Left lobe of liver (tissue), 2 donors: ENCODE measurements around the gene DCHS1. TPM values are rescaled to one million over a fixed set of nuclear protein-coding genes. Genes with fewer than 3 reads are reported as not detected.
A peak's percentile ranks its signal among the peaks of the same experiment; 100 is the strongest.

Experiments
- ATAC-seq: fragments of 200-7000 bp; cut with Tn5 transposase; one replicate; pipeline ENCODE4 v1.9.1; 2020; ENCODE audit warnings: mild to moderate bottlenecking, moderate library complexity
- DNase-seq: peaks from one replicate; pipeline ENCODE4 v3.0.0-alpha.2; 2020; ENCODE audit warnings: low spot score
- total RNA-seq: library from RNA; stranded (reverse); gene quantifications from one replicate; pipeline ENCODE4 v1.2.1, GENCODE V29; 2021
- donor health status: DM: no; HTN: no; CAD: no; lungs with moderate emphysema.
- donor health status: DM: no; HTN: yes; CAD: no.

The DCHS1 gene
- total RNA-seq, 1 donor from 2014 or later, result 2.5 TPM

DNA sequence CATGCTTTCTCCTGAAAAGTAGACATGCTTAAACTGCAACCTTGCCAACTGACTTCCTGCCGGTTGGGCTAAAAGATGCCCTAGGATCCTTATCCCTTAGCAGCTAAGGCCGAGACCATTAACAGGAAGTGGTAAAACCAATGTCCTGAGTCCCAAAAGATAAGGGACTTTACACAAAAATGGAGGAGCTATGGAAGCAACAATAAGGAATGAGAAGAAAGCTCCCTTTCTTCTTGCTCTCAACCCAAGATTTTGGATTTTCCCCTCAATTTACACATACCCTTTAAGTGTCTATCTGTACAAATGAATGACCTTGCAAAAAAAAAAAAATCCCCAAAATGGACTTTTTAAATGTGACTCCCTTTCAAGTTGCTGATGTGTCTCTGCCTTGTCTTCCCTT lies 16.4 kb upstream of the DCHS1 start:
- DNase-seq (no peak), ATAC-seq (no peak)

DNA sequence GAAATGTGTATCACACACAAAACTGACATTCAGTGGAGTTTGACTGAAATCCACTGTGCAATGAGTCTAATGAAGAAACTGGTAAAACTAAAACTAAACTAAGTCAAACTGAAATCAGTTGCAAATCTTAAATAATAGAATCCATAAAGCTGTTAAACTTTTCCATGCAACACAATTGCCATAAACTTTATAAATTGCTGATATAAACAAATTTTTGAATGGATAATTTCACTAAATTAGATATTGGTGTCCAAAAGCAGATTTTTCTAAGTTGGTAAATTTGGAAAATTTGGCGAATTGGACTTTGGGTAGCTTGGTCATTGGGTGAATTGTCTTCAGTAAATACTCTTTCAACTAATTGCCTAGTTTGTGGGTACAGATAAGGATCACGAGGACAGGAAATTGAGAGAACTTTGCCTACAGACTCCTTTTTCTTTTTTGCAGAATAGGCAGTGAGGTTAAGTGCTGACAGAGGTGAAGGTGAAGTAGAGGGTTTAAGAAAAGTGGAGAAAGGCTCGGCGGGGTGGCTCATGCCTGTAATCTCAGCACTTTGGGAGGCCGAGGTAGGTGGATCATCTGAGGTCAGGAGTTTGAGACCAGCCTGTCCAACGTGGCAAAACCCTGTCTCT lies 14.7 kb upstream of the DCHS1 start:
- DNase-seq (no peak), ATAC-seq (no peak)

DNA sequence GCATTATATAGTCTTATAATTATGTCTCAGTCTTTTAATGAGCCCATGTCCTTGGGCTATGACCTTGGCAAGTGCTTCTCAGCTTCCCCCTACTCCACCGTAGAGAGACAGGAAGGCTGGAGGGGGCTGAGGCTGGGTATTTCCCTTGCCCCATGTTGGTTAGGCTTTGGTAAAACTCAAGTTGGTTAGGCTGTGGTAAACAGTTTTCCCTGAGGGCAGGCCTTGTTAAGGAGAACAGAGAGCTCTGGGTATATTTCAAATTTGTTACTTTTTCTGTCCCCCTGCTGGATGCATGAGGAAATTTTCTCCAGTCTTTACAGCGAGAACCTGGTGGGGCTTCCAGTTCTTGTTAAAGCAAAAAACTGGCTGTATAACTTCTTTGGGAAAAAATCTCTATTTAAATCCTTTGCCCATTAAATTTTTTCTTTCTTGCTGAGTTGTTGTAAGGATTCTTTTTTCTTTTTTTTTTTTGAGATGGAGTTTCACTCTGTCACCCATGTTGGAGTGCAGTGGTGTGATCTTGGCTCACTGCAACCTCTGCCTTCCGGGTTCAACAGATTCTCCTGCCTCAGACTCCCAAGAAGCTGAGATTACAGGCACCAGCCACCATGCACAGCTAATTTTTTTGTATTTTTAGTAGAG lies 12.2 kb upstream of the DCHS1 start:
- no peak for DNase-seq
- ATAC-seq, result peak; percentile 91

DNA sequence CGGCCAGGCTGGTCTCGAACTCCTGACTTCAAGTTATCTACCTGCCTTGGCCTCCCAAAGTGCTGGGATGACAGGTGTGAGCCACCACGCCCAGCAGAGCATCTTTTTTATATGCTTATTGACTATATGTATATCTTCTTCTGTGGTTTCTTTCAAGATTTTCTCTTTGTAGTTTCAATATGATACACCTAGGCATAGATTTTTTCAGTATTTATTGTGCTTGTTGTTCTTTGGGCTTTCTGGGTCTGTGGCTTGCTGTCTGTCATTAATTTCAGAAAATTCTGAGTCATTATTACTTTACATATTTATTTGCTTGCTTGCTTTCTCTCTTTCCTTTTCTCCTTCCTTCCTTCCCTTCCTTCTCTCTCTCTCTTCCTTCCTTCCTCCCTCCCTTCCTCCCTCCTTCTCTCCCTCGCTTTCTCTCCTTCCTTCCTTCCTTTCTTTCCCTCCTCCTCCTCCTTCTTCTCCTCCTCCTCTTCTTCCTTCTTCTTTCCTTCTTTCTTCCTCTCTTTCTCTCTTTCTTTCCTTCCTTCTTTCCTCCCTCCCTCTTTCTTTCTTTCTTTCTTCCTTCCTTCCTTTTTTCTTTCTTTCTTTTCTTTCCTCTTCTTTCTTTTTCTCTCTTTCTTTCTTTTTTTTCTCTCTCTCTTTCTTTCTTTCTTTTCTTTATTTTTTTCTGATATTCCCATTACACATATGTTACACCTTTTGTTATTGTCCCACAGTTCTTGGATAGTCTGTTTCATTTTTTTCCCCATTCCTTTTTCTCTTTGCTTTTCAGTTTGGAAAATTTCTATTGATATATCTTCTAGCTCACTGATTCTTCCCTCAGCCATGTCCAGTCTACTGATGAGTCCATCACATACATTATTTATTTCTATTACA lies 10.9 kb upstream of the DCHS1 start:
- DNase-seq, result no peak
- no peak for ATAC-seq

DNA sequence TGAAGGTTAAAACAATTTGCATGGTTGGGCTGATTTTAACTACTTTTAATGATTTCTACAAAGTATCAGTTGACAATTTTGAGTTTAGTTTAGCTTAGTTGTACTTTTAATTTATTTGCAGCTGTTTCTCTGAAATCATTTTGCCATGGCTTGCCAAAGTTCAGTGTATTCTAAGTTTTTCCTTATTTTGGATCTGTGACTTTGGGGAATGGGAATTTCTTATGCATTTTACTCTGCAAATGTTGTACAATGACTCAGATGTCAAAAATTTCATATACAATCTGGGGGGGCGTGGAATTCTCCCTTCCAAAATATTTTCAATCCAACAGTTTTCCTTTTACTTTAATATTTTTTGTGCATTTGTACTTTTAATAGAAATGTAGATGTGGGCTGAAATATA lies 8.9 kb upstream of the DCHS1 start:
- ATAC-seq (no peak), DNase-seq (no peak)

DNA sequence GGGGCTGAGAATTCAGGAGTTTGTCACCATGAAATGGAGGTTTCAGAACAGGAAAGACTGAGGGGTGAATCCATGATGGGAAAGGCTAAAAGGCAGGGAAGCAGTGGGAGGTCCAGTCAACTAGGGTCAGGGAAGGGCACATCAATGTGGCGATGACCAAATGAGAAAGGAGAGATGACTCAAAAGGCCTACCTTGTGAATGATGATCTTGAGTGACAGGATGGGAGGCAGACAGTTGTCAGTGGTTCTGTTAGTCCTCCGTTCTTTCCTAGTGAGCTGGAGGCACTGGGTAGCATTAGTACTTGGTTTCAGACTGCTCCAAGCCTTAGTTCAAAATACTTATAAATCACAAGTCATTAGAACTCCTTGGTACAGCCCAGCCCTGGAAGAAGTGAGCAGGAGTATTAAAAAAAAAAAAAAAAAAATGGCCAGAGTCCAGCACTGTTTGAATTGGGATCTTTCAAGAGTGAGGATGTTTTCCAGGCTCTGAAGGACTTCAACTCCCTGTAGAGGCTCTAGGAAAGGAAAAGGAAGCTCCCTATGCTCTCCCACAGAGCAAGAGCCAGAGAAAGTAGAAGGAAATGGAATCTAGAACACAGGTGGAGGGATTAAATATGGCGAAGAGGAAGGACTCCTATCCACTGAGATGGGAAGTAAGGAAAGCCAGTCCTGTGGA lies 8.3 kb upstream of the DCHS1 start:
- no peak for DNase-seq
- no peak for ATAC-seq

DNA sequence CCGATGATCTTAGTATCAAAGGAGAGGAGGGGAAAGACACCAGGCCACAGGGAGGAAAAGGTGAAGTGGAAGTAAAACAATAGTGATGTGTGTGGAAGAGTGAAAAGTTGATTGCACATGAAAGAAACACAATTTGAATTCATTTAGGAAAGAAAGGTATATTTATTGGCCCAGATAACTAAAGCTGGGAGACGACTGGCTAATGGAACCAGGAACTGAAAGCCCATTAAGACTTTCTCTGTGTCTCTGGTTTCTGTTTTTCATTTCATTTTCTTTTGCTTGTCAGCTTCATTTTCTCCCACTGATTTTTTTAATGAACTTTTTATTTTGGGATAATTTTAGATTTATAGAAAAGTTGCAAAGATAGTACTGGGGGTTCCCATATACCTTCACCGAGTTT lies 5.1 kb upstream of the DCHS1 start:
- no peak for DNase-seq
- ATAC-seq, result no peak

DNA sequence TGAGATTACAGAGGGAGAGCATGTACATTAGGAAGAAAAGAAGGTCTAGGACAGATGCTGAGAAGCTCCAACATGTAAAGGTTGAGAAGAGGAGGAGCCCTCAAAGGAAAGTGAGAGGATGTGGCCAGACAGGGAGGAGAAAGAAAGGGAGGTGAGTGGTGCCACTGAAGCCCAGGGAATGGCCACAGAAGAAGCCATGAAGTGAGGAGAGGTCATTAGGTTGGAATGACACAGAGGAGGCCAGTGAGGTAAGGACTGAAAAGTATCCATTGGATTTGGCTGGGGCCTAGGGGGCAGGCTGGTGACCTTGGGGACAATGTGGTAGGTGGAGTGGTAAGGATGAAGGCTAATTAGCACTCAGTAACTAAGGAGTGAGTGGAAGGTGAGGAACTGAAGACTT lies 3.0 kb upstream of the DCHS1 start:
- DNase-seq (no peak), ATAC-seq (no peak)

DNA sequence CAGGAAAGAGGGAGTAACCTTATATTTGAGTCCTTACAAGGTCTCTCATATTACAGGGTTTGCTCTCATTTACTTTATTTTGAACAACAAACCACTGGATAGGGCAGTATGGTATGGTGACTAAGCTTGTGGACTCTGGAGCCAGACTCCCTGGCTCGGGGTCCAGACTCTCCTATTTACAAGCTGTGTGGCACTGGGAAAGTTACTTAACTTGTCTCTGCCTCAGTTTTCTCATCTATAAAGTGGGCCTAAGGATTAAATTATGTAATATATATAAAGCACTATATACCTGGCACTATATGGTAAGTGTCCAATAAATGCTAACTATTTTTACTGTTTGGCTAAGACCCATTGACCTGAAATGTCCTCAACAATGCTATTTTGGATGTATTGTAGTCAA lies 1.7 kb upstream of the DCHS1 start:
- ATAC-seq, result no peak
- DNase-seq, result no peak

DNA sequence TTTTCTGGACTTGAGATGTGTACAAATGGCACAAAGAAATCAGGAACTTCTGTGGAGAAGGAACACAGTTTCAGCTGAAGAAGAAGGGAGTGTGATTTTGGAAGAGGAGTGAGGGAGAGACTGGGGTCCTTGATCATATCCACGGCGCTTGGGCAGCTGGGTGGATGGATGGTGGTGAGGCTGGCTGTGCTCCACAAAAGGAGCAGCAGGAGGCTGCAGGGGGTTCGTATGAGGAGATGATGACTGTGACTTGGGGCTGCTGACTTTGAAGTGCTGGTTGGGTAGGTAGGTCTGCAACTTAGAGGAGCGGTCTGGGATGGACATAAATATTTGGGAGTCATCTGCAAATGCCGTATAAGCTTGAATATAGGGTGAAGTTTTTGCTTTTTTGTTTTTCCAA lies 1.3 kb upstream of the DCHS1 start:
- DNase-seq, result no peak
- ATAC-seq, result no peak

DNA sequence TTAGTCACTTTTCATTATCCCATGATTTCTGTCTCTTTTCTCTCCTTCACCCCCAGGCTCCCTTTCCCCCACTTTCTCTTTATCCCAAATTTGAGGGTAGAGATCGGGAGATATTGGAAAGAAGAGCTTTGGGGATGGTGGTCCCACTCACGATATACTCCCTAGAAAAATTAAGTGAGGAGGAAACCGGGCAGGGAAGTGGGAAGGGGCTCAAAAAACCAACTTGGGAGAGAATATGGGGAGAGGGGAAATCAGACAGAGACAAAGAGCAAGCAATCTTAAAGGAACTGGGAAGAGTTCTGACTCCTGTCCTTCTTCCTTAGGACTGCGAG lies 941 bp upstream of the DCHS1 start:
- DNase-seq, result no peak
- no peak for ATAC-seq

DNA sequence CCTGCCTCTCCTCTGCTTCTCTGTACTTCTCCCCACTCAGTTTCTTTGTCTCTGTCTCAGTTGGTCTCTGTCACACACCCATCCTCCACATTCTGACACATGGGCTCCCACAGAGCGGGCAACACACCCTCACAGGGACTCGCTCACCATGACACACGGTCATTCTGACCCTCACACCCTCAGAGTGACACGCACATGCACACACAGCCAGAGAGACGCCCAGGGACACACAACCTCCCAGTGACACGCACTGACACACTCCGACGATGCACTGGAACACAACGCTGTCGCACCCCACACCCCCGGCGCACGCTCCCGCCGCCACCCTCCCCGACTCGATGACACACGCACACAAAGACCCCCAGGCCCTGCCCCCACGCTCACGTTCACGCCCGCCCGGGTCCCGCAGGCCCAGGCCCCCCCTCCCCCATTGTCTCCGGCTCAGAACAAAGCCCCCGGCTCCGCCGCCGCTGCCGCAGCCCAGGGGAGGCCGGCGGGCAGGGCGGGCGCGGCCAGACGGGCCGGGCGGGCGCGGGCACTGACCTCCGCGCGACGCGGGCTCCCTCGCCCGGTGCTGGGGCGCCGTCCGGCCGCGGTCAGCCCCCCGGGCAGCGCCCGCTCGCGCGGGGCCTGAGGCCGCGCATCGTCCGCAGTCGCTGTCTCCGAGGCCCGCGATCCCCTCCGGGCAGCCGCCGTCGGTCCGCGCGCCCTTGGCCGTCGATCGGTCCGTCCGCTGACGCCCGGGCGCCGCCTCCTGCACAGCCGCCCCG lies 404 bp downstream of the DCHS1 start:
- ATAC-seq (peak; percentile 54), DNase-seq (no peak)

DNA sequence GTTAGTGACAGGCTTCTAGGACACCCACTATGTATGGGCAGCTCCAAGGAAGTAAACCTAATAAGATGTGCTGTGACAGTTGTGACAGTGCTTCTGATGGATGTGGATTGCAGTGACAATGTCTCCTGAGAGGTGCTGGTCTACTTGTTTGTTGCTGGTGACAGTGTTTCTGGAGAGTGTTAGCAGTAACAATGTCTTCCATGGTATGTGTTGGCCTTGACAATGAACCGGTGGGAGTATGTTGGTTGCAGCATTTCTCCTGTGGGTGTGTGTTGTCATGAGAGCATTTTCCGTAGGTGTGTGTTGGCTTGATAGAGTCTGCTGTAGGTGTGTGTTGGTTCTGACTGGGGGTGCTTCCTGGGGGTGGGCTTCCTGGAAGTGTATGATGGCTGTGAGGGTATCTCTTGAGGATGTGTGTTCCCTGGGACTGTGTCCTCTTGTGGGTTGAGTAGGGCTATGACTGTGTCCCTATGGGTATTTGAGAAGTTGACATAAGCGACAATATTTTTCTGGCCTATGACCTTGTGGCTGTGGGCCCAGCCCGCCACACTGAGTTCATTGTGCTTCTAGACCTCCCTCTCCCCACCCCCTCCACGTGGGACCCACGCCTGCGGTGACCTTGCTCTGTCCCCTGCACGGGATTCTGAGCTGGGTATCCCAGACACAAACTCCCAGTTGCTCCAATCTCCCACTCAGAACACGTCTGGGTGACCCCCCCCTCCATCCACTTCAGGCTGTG lies 1.2 kb downstream of the DCHS1 start:
- peak; percentile 65 for ATAC-seq
- DNase-seq, result no peak

DNA sequence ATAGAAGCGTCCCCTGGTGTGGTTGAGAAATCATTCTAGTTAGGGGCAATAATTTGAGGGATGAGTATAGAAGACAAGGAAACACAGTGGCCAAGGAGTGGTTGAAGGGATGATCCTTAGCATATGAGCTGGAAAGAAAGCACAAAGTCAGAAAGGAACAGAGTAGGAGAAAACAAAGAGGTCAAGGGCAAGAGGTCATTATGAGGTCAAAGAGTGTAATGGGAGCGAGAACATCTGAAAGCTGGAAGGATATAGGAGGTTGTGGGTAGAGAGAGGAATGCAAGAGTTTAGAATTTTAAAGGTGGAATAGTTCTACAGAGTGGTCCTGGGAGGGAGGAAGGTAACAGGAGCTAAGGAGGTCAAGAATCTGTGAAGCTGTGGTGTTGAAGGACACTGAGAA lies 2.0 kb downstream of the DCHS1 start:
- ATAC-seq, result no peak
- DNase-seq, result no peak

DNA sequence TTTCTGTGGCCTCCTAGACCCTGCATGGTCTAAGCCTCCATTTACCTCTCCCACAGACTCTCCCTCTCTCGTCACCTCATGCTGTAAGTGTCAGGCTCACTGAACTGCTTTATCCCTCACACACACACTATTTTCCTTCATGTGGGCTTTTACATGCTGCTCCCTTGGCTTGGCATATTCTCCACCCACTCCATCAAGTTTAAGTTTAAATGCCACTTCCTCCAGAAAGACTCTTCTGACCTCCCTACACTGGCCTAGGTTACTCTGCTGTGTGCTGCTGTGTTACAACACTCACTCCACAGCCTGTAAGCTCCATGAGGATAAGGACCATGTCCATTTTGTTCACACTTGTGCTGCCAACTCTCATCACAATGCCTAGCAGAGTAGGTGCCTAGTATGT lies 2.5 kb downstream of the DCHS1 start:
- DNase-seq (no peak), ATAC-seq (no peak)

DNA sequence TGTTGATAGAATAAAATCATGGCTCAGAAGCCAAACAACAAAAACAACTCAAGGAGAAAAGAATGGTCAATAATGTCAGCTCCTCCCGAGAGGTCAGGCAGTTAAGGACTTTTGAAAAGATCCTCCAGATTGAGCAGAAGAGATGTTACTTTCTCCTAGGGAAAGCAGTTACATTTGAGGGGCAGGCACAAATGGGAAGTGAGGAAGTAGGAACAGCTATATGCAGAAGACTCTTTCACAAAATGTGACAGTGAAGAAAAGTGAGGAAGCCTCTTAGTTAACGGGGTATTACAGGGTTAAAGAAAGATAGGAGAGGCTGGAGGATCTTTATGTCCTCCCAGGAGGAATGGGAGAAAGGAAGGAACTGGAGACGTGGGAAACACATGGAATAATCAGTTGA lies 3.4 kb downstream of the DCHS1 start:
- DNase-seq (no peak), ATAC-seq (no peak)

DNA sequence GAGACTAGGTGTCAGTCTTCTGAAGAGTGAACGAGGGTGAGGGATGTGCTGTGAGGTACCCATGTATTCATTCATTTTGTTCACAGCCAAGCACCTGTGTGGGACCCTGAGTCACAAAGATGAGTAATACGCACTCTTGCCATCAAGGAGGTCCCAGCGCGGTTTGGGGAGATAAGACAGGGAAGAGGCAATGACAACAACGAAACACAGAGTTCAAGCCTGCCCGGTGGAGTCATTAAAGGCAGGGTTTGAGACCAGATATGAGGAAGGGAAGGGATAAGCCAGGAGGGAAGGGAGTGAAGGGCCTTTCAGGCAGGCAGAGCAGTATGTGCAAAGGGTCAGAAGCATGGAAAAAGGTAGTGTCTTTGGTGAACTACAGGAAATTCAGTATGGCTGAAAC lies 4.6 kb downstream of the DCHS1 start:
- DNase-seq, result no peak
- no peak for ATAC-seq

DNA sequence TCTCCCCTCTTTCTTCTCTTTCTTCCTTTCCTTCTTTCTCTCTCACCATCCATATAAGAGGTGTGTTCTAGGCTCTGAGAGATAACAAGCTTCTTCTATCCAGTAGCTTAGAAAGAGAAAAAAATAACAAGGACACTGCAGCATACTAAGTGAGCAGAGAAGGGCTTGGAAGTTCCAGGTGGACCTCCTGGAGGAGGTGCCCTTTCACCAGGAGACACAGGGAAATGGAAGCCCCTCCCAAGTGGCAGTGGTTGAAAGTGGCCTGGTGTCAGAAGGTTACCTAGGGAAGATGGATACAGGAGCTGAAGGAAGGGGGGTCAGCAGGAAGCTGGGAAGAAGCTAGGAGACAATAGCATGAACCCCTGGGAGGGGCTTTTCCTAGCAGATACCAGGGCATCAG lies 5.5 kb downstream of the DCHS1 start:
- DNase-seq, result no peak
- ATAC-seq, result no peak

DNA sequence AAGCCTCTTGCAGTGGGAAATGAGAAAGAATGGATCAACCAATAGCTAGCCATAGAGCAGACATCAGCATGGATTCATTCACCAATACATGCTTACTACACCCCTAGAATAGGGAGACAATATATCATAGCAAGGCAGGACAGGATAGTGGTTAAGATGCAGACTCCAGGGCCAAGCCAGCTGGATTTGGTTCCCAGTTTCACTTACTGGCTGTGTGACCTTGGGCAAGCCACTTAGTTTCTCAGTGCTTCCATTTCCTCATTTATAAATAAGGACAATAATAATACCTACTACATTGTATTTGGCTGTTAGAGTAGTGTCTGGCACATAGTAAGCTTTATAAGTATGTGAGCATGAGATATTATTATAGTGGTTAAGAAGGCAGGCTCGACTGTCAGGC lies 7.1 kb downstream of the DCHS1 start:
- no peak for ATAC-seq
- no peak for DNase-seq

DNA sequence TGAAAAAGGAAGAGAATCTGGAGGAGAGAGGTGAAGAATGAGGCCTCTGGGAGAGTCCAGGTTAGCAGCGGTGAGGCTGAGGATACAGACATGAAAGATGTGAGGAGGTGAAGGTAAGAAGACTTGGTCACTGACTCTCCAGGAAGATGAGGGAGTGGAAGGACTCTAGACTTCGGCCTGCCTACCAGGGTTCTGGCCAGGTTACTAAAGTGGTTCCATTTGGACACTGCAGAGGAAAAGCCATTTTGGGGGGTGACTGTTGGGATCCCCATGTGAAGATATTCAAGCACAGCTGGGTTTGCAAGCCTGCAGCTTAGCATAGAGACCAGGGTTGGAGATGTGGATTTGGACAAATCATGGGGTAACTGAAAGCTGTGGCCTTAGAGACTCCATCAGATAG lies 7.8 kb downstream of the DCHS1 start:
- no peak for ATAC-seq
- no peak for DNase-seq
